HG02798 (cell line): ENCODE data around the gene KRTAP12-2.
"Not testable (repeated sequence)": the region's sequence is repeated elsewhere in the genome, so short reads cannot be mapped to it uniquely, and the experiment has no call there.

Experiments used
- ATAC-seq: cut with Tn5 transposase; IDR thresholded peaks from one replicate; pipeline ENCODE4 v1.9.1; 2021; ENCODE audit warnings: mild to moderate bottlenecking; ENCODE audit not compliant: unreplicated experiment, poor library complexity

The KRTAP12-2 gene

GRCh38 chr21:44653656-44654575, 12.8 kb downstream of the KRTAP12-2 start:
- ATAC-seq = no peak

GRCh38 chr21:44653123-44653522, 13.6 kb downstream of the KRTAP12-2 start:
- ATAC-seq = no peak

DNA sequence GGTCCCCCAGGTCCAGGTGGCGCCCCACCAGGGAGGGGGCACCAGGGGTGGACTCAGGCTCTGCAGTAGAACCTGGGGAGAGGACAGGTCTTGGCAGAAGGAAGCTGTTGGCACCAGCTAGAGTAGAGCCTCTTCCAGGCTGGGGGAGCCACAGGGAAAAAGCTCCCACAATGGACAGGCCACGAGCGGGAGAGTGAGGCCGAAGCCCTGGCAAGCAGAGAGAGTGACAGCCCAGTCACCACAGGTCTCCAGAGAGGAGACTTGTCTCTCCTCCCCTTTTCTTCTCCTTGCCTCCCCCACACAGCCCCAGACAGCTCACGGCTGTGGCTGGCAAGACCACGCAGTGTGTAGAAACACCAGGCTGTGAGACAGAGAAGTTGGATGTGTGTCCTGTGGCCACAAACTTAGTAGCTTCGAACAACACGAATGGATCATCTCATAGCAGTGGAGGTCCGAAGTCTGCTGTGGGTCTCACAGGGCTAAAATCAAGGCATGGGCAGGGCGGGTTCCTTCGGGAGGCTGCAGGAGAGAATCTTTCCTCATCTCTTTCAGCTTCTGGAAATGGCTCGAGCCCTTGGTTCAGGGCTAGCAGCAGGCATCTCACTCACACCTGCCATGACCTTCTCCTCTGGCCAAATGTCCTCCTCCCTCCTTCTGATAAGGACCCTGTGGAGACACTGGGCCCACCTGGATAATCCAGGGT, 15.6 kb downstream of the KRTAP12-2 start:
- no peak for ATAC-seq

DNA sequence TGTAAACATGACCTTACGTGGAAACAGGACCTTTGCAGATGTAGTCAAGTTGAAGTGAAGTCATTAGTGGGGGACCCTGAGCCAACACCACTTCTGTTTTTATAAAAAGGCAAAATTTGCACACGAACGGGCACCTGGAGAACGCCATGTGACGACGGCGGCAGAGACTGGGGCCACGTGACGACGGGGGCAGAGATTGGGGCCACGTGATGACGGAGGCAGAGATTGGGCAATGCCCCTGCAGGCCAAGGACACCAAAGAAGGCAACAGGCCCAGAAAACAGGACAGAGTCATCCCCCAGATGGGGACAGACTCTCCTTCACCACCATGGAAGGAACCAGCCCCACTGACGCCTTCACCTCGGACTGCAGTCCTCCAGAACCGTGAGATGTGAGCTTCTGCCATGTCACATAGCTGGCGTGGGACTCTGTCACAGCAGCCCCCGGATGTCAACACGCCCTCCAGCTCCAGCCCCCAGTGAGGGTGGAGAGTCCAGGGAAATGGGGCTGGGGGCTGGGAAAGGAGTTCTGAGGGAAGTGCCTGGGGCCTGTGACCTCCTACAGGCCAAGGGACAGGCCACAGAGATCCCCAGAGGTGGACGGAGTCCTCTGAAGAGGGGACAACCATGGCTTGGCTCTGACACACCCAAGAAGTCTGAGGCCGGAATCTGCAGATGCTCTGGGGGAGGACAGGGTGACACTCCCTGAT, 16.3 kb downstream of the KRTAP12-2 start:
- ATAC-seq = no peak

- no peak for ATAC-seq
Observed at GRCh38 chr21:44649521-44650100, 17.1 kb downstream of the KRTAP12-2 start.

- ATAC-seq = no peak
Observed at GRCh38 chr21:44648557-44649311, 18.0 kb downstream of the KRTAP12-2 start.

GRCh38 chr21:44647222-44647552, 19.5 kb downstream of the KRTAP12-2 start:
- ATAC-seq = no peak

DNA sequence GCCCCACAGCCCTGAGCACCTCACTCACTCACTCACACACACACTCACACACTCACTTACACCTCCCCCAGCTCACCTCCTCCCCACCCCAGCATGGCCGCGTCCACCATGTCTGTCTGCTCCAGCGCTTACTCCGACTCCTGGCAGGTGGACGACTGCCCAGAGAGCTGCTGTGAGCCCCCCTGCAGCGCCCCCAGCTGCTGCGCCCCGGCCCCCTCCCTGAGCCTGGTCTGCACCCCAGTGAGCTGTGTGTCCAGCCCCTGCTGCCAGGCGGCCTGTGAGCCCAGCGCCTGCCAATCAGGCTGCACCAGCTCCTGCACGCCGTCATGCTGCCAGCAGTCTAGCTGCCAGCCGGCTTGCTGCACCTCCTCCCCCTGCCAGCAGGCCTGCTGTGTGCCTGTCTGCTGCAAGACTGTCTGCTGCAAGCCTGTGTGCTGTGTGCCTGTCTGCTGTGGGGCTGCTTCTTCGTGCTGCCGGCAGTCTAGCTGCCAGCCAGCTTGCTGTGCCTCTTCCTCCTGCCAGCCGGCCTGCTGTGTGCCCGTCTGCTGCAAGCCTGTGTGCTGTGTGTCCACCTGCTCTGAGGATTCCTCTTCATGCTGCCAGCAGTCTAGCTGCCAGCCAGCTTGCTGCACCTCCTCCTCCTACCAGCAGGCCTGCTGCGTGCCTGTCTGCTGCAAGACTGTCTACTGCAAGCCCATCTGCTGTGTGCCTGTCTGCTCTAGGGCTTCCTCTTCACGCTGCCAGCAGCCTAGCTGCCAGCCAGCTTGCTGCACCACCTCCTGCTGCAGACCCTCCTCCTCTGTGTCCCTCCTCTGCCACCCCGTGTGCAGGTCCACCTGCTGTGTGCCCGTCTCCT, 20.1 kb downstream of the KRTAP12-2 start, which contains the start of gene KRTAP10-11:
Gene KRTAP10-11 (plus strand): TSS at position 49 of the 856 bp plus-strand sequence. CDS start 45 bp downstream, at position 94.
- not testable (repeated sequence) for ATAC-seq

- ATAC-seq = no peak
Observed at GRCh38 chr21:44644878-44645277, 21.8 kb downstream of the KRTAP12-2 start.

DNA sequence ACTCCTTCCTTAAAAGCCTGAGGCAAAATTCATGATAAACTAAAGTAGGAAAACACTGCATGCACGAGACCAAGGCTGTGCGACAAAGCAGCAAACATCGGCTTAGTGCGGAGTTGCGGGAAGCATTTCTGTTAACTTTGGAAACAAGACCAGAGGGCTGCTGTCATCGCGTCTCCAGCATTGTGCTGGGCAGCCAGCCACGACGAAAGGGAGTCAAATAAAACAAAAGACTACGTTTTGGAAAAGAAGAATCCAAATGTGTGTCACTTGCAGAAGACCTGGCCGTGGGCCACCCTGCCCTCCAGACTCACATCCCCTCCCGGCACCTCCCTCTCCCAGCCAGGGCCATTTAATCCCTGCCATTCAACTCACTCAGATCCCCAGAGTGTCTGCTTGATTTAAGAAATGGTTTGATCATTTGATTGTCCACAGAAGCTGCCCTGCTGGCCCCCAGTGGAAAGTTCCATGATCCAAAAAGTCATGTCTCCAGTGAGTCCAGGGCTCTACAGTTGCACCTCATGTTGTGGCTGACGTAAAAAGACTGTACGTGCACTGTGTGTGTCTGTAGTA, 22.9 kb downstream of the KRTAP12-2 start:
- no peak for ATAC-seq

DNA sequence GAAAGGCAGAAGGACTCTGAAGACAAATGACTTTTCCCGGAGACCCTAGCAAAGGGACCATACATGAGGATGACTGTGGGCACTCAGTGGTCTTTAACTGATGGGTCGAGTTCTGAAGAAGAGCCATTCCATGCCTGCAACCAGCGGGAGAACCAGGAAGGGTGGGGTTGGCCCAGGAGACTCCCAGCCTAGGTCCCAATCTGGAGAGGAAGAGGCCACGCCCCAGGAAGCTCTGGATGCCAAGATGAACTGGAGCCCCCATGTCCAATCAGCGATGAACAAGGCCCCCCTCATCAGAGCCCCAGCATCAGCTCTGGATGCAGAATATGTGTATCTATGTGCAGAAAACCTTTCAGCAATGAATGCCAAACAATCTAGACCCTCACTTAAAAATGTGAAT, 26.0 kb downstream of the KRTAP12-2 start:
- no peak for ATAC-seq

DNA sequence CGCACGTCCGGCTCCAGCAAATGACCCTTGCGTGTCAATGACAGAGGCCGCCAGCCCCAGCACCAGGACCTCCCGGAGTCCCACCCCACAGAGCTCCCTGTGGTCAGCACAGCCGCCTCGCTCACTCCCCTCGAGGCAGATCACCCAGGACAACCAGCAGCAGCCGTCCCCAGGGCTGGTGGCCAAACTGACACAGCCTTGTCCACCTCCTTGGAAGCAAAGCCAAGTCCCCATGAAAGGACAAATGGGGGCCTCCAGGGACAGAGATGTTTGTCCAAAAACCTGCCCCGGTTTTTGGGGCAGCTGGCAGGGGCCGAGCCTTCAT, 27.4 kb downstream of the KRTAP12-2 start:
- ATAC-seq = no peak

GRCh38 chr21:44638506-44639330, 28.0 kb downstream of the KRTAP12-2 start:
- ATAC-seq = not testable (repeated sequence)

GRCh38 chr21:44637851-44638348, 28.8 kb downstream of the KRTAP12-2 start:
- ATAC-seq = not testable (repeated sequence)

DNA sequence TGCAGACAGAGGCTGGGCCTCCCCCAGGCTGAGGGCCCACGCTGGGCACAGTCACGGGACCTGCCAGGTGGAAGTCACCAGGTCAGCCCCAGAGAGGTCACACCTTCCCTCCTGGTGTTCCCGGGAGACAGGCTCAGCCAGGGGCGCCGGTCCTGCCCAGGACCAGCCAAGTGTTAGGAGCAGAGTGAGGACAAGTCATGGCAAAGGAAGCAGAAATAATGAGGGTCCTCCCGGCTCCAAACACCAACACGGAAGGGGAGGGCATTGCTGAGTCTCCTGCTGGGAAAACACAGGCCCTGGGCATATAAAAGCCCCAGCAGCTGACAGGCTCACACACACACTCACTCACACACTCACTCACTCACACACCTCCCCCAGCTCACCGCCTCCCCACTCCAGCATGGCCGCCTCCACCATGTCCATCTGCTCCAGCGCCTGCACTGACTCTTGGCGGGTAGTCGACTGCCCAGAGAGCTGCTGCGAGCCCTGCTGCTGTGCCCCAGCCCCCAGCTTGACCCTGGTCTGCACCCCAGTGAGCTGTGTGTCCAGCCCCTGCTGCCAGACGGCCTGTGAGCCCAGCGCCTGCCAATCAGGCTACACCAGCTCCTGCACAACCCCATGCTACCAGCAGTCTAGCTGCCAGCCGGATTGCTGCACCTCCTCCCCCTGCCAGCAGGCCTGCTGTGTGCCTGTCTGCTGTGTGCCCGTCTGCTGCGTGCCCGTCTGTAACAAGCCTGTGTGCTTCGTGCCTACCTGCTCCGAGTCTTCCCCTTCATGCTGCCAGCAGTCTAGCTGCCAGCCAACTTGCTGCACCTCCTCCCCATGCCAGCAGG, 29.5 kb downstream of the KRTAP12-2 start, which contains the start of gene KRTAP10-10:
Gene KRTAP10-10 (plus strand): TSS at position 339 of the 833 bp plus-strand sequence. CDS start 62 bp downstream, at position 401.
- ATAC-seq = no peak

- ATAC-seq = no peak
Observed at GRCh38 chr21:44636209-44637017, 30.3 kb downstream of the KRTAP12-2 start.
